HG03060 (cell line): ENCODE results near the gene CHCHD3.
A peak's percentile ranks its signal among the peaks of the same experiment; 100 is the strongest.

Source experiments
- ATAC-seq: cut with Tn5 transposase; IDR thresholded peaks from one replicate; pipeline ENCODE4 v1.9.1; 2021; ENCODE audit warnings: low read depth, moderate number of reproducible peaks; ENCODE audit not compliant: unreplicated experiment

Gene CHCHD3

DNA sequence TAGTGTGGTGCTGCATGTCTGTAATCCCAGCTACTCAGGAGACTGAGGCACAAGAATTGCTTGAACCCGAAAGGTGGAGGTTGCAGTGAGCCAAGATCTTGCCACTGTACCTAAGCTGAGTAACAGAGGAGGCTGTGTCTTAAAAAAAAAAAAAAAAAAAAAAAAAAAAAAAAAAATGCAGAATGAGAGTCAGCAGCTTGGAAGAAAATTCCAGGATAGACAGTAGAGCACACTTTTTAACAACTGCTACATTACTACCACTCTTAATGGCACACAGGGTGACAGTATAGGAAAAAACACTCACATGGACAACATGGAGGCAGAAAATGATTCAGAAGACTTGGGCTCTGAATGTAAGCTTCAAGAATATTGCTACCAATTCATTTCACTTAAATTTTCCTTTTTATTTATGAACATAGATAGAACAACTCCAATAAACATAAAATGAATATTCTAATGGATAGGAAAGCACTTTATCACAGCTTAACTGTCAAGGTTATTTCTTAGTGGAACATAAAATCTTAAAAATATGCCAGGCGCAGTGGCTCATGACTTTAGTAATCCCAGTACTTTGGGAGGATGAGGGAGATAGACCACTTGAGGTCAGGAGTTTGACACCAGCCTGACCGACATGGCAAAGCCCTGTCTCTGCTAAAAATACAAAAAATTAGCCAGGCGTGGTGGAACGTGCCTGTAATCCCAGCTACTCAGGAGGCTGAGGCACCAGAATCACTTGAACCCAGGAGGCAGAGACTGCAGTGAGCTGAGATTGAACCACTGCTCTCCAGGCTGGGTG is 31.5 kb downstream of the CHCHD3 start:
- no peak for ATAC-seq

DNA sequence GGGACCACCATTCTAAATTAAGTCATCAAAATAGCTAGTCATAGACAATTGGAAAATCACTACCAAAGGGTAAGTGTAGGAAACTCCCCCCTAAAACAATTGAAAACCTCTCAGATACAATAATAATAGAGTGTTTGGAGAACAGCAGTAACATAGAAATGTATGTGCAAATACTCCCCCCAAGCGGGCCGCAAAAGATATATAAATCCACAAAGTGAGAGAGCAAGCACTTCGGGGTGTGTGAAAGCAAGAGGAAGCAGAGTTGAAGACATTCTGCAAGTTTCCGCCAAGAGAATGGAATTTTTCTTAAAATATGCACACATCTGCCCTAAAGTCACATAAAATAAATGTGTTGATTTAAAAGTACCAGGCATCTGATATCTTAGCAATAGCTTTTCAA is 33.3 kb downstream of the CHCHD3 start:
- no peak for ATAC-seq

- ATAC-seq, result no peak
Measured at GRCh38 chr7:133047321-133047720, 34.6 kb downstream of the CHCHD3 start.

DNA sequence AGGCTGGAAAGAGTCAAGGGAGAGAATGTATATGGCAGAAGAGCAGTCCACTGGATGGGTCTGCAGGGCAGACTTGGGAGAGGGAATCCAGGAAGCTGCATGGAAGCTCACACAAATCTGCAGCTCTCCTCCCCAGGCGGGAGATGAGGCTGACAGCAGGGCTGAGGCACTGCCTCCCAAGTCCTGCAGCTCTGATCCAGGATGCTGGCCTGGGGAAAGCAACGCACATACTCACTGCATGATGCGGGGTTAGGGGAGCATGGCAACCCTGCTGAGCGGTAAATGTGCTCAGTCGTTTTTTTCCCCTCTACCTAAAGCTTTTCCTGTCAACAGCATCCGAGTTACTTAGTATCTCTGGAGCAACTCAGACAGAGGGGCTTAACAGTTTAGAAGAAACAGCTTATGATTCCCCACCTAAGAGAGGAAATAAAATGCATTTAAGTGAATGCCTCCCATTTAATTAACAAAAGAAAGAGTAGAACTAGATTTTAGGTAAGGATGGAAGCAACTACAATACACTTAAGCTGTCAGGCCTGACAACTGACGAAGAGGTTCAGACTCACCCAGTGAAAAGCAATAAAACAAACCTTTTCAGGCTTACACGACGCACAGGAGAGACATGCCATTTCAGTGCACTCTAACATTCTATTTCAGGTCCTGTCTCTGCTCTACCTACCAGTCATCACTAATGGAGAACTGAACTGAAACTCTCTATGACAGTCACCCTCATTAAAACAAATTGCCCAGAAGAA is 37.0 kb downstream of the CHCHD3 start:
- ATAC-seq, result no peak

- ATAC-seq, result no peak
Measured at GRCh38 chr7:133040674-133041073, 41.2 kb downstream of the CHCHD3 start.

DNA sequence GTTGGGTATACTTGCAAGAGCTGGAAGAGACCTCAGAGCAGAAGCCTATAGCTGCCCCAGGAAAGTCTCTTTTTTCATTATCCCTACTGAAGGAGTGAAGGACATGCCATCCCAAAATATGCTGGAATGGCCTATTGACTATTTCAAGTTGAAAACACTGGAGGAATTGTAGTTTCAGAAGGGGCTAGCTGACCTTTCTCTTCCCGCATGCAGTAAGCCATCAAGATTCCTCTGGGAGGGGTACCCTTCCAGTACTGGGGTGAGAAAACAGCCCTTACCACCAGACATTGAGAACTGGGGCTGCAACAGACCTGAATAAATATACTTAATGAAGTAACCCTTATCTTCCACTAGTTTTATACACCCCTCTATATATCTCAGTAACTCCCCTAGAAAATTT is 41.7 kb downstream of the CHCHD3 start:
- ATAC-seq, result no peak

GRCh38 chr7:133039614-133040013 is 42.3 kb downstream of the CHCHD3 start:
- ATAC-seq, result no peak

DNA sequence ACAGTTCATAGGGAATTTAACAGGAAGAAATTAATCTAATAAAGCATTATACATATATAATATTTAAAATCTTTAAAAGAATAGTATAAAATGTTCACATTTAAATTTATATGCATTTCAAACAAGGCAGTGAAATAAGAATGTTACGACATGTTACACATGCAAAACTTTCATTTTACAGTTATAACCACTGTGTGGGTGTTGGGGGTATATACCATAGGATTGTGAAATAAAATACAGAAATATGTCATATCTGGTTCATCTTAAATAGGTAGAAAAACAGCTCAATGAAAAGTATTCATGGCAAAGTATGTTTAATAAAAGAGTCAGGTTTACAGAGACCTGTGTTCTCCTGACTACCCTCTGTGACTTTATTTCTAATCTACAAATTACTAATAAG is 45.6 kb downstream of the CHCHD3 start:
- no peak for ATAC-seq

DNA sequence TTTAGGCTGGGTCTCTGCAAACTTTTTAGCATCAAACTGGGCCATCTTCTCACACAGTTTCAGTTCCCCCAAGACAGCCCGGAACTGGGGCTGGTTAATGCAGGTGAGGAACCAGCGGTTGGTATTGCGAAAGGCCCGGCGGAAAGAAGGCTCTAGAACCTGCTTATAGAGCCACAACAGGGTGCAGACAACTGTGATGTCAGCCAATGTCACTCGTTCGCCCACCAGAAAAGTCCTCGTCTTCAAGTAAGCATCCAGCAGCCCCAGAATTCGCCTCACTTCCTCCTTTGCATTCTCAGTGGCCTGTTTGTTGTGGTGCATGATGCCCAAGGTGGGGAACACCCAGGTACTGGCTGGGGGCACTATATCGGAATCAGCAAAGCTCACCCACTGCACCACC is 46.6 kb downstream of the CHCHD3 start:
- ATAC-seq, result peak; percentile 51

DNA sequence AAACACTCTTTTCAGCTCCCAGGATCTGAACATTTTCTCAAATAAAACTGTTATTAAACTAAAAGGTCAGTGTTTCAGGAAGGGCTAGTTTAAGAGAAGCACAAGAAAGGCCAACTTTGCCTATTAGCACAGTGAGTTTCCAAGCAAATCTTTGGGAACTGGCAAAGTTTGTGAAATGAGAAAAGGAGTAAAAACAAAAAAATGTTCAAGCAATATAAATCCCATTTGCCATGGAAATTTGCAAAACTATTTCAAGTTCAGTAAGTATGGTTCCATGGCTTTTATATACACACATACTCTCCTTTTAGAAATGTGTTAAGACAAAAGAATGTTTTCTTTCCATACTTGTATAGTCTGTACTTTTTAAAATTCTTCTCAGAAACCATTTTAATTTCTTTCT is 51.5 kb downstream of the CHCHD3 start:
- no peak for ATAC-seq

DNA sequence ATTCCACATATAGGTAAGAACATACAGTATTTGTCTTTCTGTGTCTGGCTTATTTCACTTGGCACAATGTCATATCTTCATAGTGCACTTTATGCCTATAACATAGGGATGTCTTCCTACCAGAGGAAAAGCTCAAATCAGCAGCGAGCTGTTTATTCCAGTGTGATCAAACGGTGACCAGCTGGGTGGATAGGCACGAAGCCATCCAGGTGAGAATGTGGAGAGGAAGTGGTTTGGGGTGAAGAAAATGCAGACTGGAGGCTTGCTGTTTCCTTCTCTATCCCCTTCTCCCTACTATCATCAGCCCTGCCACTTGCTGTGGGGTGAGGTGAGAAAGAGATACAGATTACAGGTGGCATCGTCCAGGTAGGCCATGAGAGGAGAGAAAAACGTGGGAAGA is 52.4 kb downstream of the CHCHD3 start:
- no peak for ATAC-seq

DNA sequence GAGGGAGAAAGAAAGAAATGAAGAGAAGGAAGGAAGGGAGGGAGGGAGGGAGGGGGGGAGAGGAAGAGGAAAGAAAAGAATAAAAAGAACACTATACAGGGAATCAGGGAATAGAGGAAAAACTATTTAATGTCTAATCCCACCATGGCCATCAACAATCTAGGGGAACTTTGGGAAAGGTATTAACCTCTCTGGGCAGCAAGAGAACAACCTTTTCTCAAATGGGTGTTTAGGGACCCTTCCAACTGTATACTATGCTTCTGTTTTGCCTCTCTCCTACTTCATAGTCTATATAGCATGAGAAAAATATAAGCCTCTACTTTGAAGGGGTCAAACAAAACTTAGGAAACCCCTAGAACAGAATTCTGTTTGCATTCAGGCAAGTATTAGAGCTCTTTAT is 54.5 kb downstream of the CHCHD3 start:
- ATAC-seq, result no peak

DNA sequence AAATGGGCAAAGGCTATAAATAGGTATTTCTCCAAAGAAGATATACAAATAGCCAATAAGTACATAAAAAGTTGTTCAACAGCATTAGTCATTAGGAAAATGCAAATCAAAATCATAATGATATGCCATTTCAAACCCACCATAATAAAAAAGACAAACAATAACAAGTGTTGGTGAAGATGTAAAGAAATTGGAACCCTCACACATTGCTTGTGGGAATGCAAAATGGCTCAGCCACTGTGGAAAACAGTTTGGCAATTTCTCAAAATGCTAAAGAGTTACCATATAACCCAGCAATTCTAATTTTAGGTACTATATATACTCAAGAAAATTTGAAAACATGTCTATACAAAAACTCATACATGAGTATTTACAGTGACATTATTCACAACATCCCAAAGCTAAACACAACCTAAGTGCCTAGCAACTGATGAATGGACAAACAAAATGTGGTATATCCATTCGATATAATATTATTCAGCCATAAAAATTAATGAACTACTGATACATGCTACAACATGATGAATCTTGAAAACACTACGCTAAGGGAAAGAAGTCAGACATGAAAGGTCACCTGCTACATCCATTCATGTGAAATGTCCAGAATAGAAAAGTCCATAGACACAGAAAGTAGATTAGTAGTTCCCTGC is 55.6 kb downstream of the CHCHD3 start:
- ATAC-seq, result no peak

DNA sequence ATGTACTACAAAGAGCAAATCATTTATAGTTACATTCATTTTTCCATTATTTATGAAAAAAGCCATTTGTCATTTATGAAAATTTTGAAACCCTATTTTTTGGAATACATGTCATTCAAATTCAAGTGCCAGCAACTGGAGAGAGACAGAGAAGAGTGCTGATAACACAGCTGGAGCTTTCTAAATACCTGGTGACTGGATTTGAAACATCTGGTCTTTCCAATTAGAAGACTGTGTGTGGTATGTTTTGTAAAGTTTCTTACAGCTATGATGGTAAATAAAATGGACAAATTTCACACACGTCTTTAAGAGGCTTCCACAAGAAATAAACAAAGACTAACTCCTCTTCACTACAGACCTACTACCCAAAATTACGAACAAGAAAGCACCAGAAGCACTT is 56.8 kb downstream of the CHCHD3 start:
- ATAC-seq, result no peak

- no peak for ATAC-seq
Measured at GRCh38 chr7:133024596-133024995, 57.3 kb downstream of the CHCHD3 start.

GRCh38 chr7:133023370-133024071 is 58.4 kb downstream of the CHCHD3 start:
- no peak for ATAC-seq

- ATAC-seq, result no peak
Measured at GRCh38 chr7:133022661-133023060, 59.2 kb downstream of the CHCHD3 start.

DNA sequence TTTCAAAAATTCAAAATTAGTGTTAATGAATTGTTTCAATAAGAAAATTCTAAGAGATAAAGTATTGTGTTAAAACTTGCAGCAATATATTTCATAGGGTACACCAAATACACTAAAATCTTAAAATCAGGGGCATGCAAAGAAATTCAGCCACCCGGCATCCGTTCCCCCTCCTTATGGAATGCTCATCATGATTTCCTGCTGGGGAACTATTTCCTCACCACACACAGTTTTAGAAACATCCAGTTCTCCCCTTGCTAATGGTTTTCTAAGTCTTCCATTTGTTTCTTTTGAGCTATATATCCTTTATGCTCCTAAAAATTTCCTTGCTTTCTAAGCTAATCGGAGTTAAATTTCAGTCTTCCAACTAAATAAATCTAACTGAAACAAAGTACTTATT is 60.7 kb downstream of the CHCHD3 start:
- no peak for ATAC-seq

GRCh38 chr7:133020496-133020895 is 61.4 kb downstream of the CHCHD3 start:
- no peak for ATAC-seq

GRCh38 chr7:133019590-133019989 is 62.3 kb downstream of the CHCHD3 start:
- ATAC-seq, result no peak

DNA sequence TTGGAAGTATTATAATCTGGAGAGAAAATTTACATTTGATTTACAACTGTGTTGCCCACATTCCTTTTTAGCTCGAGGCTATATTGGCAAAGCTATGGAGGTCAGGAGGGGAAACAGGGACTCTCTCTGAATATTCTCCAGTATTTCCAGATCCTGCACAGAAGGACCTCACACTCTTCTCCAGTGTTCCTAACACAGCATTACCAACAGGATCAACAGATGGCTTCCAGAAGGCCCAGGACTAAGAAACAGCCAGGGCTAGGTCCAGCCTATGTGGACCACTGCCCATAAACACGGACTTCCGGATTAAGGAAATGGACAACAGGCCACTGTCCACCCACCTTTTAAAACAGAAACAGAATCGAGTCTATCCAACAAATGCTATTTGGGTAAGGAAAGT is 65.3 kb downstream of the CHCHD3 start:
- no peak for ATAC-seq
